GM23338 (cell line): Measurements from ENCODE around the gene PLPPR3. TPM values are rescaled to one million over a fixed set of nuclear protein-coding genes. Genes with fewer than 3 reads are reported as not detected.

Experiments used
- ATAC-seq: fragments of 200-7000 bp; cut with Tn5 transposase; 3 replicates; pipeline ENCODE4 v1.9.1; 2020
- DNase-seq: peaks from one replicate; pipeline ENCODE4 v3.0.0-alpha.2; 2015; ENCODE audit warnings: low spot score
- H2AFZ ChIP-seq: fragments of 200-600 bp; sonication (generic); 2 replicates; pipeline ENCODE4 v1.8.0; 2016; ENCODE audit warnings: antibody characterized with exemption, mild to moderate bottlenecking, moderate library complexity
- H3F3A ChIP-seq: fragments of 200-600 bp; sonication (generic); replicated peaks from 2 replicates; pipeline ENCODE4 v1.8.0; 2017; ENCODE audit warnings: antibody characterized with exemption, mixed run types, low read depth
- H3K27ac ChIP-seq: fragments of 200-600 bp; sonication (generic); 2 replicates; pipeline ENCODE4 v1.6.1; 2016; ENCODE audit warnings: low read depth
- H3K27me3 ChIP-seq: fragments of 200-600 bp; sonication (generic); 2 replicates; pipeline ENCODE4 v1.8.0; 2016; ENCODE audit warnings: mild to moderate bottlenecking, mixed run types, moderate library complexity; ENCODE audit not compliant: insufficient read depth
- H3K36me3 ChIP-seq: fragments of 200-600 bp; sonication (generic); 2 replicates; pipeline ENCODE4 v1.8.0; 2016; ENCODE audit warnings: mild to moderate bottlenecking; ENCODE audit not compliant: insufficient read depth
- H3K4me1 ChIP-seq: fragments of 200-600 bp; sonication (generic); 2 replicates; pipeline ENCODE4 v1.8.0; 2016; ENCODE audit warnings: mild to moderate bottlenecking, moderate library complexity; ENCODE audit not compliant: insufficient read depth
- H3K4me2 ChIP-seq: fragments of 200-600 bp; sonication (generic); 2 replicates; pipeline ENCODE4 v1.7.1; 2017; ENCODE audit warnings: mixed run types
- H3K4me3 ChIP-seq: fragments of 200-600 bp; sonication (generic); 2 replicates; pipeline ENCODE4 v1.6.1; 2016; ENCODE audit warnings: mixed run types
- H3K79me2 ChIP-seq: fragments of 200-600 bp; sonication (generic); replicated peaks from 2 replicates; pipeline ENCODE4 v1.8.0; 2017; ENCODE audit warnings: mild to moderate bottlenecking; ENCODE audit not compliant: insufficient read depth
- H3K9me2 ChIP-seq: fragments of 200-600 bp; sonication (generic); 2 replicates; pipeline ENCODE4 v1.8.0; 2017; ENCODE audit not compliant: insufficient read depth
- H4K20me1 ChIP-seq: fragments of 200-600 bp; sonication (generic); replicated peaks from 2 replicates; pipeline ENCODE4 v1.8.0; 2017; ENCODE audit warnings: mild to moderate bottlenecking; ENCODE audit not compliant: insufficient read depth
- H3K27ac Mint-ChIP-seq: 2 replicates; pipeline ENCODE4 v1.8.0; 2020; ENCODE audit warnings: inconsistent platforms, mild to moderate bottlenecking, moderate library complexity, mixed read lengths
- H3K27me3 Mint-ChIP-seq: 3 replicates; pipeline ENCODE4 v1.8.0; 2022; ENCODE audit warnings: low read depth, mild to moderate bottlenecking, moderate library complexity, mixed read lengths, inconsistent platforms; ENCODE audit not compliant: insufficient read depth, poor library complexity
- H3K36me3 Mint-ChIP-seq: 3 replicates; pipeline ENCODE4 v1.8.0; 2021; ENCODE audit warnings: low read depth, mild to moderate bottlenecking, inconsistent platforms, moderate library complexity, mixed read lengths
- H3K4me1 Mint-ChIP-seq: 3 replicates; pipeline ENCODE4 v1.8.0; 2020; ENCODE audit warnings: mild to moderate bottlenecking, inconsistent platforms, mixed read lengths
- H3K4me3 Mint-ChIP-seq: 3 replicates; pipeline ENCODE4 v1.8.0; 2021; ENCODE audit warnings: moderate library complexity, mild to moderate bottlenecking, inconsistent platforms, mixed read lengths
- H3K9me3 Mint-ChIP-seq: 3 replicates; pipeline ENCODE4 v1.8.0; 2020; ENCODE audit warnings: moderate library complexity, mild to moderate bottlenecking, inconsistent platforms, mixed read lengths
- CREB1 ChIP-seq: fragments of 250-450 bp; sonication (Bioruptor Pico); IDR thresholded peaks from 2 replicates; pipeline ENCODE4 v1.5.0; 2020; ENCODE audit warnings: low read depth, mild to moderate bottlenecking, moderate library complexity
- EZH2 ChIP-seq: fragments of 200-600 bp; sonication (generic); IDR thresholded peaks from one replicate; pipeline ENCODE4 v1.8.0; 2017; ENCODE audit warnings: antibody characterized with exemption, mild to moderate bottlenecking, low read depth; ENCODE audit not compliant: unreplicated experiment
- EZH2phosphoT487 ChIP-seq: fragments of 200-600 bp; sonication (generic); IDR thresholded peaks from one replicate; pipeline ENCODE4 v1.8.1; 2018; ENCODE audit warnings: antibody characterized with exemption; ENCODE audit not compliant: unreplicated experiment
- JUNB ChIP-seq: IDR thresholded peaks from one replicate; pipeline ENCODE4 v1.6.1; 2016; ENCODE audit warnings: antibody characterized with exemption; ENCODE audit not compliant: unreplicated experiment
- NANOG ChIP-seq: IDR thresholded peaks from 2 replicates; pipeline ENCODE4 v1.6.1; 2016; ENCODE audit warnings: antibody characterized with exemption, borderline replicate concordance
- POLR2AphosphoS5 ChIP-seq: IDR thresholded peaks from 2 replicates; pipeline ENCODE4 v1.6.1; 2016; ENCODE audit warnings: antibody characterized with exemption, low read depth
- STAT1 ChIP-seq: IDR thresholded peaks from one replicate; pipeline ENCODE4 v1.6.1; 2016; ENCODE audit warnings: antibody characterized with exemption; ENCODE audit not compliant: unreplicated experiment
- ZNF114 ChIP-seq: fragments of 250-450 bp; sonication (Bioruptor Pico); IDR thresholded peaks from 2 replicates; pipeline ENCODE4 v1.5.0; 2020; ENCODE audit warnings: mild to moderate bottlenecking, moderate library complexity
- ZNF331 ChIP-seq: fragments of 250-450 bp; sonication (Bioruptor Pico); IDR thresholded peaks from 2 replicates; pipeline ENCODE4 v1.5.0; 2020; ENCODE audit warnings: low read depth, mild to moderate bottlenecking, moderate library complexity
- polyA plus RNA-seq: library from polyadenylated mRNA; unstranded; fragments of >200 nt; fragmentation: Nextera tagmentation; extraction: Ambion mirVana; gene quantifications from 2 replicates; pipeline ENCODE4 v1.2.1, GENCODE V29; 2016
- total RNA-seq: library from RNA; depleted of rRNA; stranded (reverse); fragments of >200 nt; shearing (Covaris generic); gene quantifications from 2 replicates; pipeline ENCODE4 v1.2.3, GENCODE V29; 2014
- TF ChIP-seq, protein P1 (sequence below): fragments of 250-450 bp; sonication (Bioruptor Pico); IDR thresholded peaks from 2 replicates; pipeline ENCODE4 v1.5.0; 2020; ENCODE audit warnings: mild to moderate bottlenecking, moderate library complexity
- TF ChIP-seq, protein P2 (sequence below): IDR thresholded peaks from one replicate; pipeline ENCODE4 v1.6.1; 2018; ENCODE audit warnings: antibody characterized with exemption; ENCODE audit not compliant: unreplicated experiment
- TF ChIP-seq, protein P3 (sequence below), 2 experiments: fragments of 200-600 bp in 1 of 2; sonication (generic) in 1 of 2; conservative IDR thresholded peaks; 2 replicates each; pipeline versions ENCODE4 v1.5.1 to v1.6.1; 2016 to 2017; ENCODE audit warnings: antibody characterized with exemption in 2 of 2, low read depth in 2 of 2, mild to moderate bottlenecking in 2 of 2, moderate library complexity in 1 of 2
- TF ChIP-seq, protein P4 (sequence below): IDR thresholded peaks from 2 replicates; pipeline ENCODE4 v1.6.1; 2016; ENCODE audit warnings: antibody characterized with exemption

The PLPPR3 gene
- total and polyA plus RNA-seq, 2 experiments from 2014 or later, result 14.8 to 81.1 TPM

DNA sequence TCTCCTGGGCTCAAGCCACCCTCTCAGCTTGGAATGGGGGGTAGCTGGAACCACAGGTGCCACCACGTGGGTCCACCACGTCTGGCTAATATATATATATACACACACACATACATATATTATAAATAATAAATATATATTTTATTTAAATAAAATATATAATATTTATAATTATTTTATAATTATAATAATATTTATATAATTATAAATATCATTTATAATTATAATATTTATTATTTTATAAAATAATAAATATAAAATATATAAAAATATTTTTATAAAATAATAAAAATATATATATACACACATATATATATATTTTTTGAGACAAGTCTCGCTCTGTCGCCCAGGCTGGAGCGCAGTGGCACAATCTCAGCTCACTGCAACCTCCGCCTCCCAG lies 32.8 kb upstream of the PLPPR3 start:
- Histone ChIP-seq H3K27ac (no peak overlapping the region), H3K4me1 (no peaks in the 10 kb centered on the region), H3F3A (peaks cover 11% of the 10 kb centered on the region; the same call in 1 of the 2 replicates), H3K27me3 (peaks cover 10% of the 10 kb centered on the region), H3K36me3 (no peaks in the 10 kb centered on the region), H3K79me2 (no peaks in the 10 kb centered on the region), H3K4me2 (no peak overlapping the region), H2AFZ (no peak overlapping the region), H3K4me3 (no peak overlapping the region), H3K9me2 (no peaks in the 10 kb centered on the region), H4K20me1 (no peaks in the 10 kb centered on the region; the same call in 1 of the 2 replicates)
- Mint-ChIP-seq H3K4me3 (no peak overlapping the region), H3K27me3 (peaks cover 6% of the 10 kb centered on the region), H3K36me3 (no peaks in the 10 kb centered on the region), H3K4me1 (no peaks in the 10 kb centered on the region), H3K27ac (no peak overlapping the region), H3K9me3 (no peaks in the 10 kb centered on the region; the same call in 2 of the 3 replicates)
- ATAC-seq (no peak), DNase-seq (no peak)
- TF ChIP-seq, protein P1, sequence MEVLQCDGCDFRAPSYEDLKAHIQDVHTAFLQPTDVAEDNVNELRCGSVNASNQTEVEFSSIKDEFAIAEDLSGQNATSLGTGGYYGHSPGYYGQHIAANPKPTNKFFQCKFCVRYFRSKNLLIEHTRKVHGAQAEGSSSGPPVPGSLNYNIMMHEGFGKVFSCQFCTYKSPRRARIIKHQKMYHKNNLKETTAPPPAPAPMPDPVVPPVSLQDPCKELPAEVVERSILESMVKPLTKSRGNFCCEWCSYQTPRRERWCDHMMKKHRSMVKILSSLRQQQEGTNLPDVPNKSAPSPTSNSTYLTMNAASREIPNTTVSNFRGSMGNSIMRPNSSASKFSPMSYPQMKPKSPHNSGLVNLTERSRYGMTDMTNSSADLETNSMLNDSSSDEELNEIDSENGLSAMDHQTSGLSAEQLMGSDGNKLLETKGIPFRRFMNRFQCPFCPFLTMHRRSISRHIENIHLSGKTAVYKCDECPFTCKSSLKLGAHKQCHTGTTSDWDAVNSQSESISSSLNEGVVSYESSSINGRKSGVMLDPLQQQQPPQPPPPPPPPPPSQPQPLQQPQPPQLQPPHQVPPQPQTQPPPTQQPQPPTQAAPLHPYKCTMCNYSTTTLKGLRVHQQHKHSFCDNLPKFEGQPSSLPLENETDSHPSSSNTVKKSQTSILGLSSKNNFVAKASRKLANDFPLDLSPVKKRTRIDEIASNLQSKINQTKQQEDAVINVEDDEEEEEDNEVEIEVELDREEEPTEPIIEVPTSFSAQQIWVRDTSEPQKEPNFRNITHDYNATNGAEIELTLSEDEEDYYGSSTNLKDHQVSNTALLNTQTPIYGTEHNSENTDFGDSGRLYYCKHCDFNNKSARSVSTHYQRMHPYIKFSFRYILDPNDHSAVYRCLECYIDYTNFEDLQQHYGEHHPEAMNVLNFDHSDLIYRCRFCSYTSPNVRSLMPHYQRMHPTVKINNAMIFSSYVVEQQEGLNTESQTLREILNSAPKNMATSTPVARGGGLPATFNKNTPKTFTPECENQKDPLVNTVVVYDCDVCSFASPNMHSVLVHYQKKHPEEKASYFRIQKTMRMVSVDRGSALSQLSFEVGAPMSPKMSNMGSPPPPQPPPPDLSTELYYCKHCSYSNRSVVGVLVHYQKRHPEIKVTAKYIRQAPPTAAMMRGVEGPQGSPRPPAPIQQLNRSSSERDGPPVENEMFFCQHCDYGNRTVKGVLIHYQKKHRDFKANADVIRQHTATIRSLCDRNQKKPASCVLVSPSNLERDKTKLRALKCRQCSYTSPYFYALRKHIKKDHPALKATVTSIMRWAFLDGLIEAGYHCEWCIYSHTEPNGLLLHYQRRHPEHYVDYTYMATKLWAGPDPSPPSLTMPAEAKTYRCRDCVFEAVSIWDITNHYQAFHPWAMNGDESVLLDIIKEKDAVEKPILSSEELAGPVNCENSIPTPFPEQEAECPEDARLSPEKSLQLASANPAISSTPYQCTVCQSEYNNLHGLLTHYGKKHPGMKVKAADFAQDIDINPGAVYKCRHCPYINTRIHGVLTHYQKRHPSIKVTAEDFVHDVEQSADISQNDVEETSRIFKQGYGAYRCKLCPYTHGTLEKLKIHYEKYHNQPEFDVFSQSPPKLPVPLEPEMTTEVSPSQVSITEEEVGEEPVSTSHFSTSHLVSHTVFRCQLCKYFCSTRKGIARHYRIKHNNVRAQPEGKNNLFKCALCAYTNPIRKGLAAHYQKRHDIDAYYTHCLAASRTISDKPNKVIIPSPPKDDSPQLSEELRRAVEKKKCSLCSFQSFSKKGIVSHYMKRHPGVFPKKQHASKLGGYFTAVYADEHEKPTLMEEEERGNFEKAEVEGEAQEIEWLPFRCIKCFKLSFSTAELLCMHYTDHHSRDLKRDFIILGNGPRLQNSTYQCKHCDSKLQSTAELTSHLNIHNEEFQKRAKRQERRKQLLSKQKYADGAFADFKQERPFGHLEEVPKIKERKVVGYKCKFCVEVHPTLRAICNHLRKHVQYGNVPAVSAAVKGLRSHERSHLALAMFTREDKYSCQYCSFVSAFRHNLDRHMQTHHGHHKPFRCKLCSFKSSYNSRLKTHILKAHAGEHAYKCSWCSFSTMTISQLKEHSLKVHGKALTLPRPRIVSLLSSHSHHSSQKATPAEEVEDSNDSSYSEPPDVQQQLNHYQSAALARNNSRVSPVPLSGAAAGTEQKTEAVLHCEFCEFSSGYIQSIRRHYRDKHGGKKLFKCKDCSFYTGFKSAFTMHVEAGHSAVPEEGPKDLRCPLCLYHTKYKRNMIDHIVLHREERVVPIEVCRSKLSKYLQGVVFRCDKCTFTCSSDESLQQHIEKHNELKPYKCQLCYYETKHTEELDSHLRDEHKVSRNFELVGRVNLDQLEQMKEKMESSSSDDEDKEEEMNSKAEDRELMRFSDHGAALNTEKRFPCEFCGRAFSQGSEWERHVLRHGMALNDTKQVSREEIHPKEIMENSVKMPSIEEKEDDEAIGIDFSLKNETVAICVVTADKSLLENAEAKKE (CRISPR knock-in tag), result no peak
- TF ChIP-seq ZNF331 (CRISPR knock-in tag) (no peak), POLR2AphosphoS5 (no peak), NANOG (no peak), STAT1 (no peak), CREB1 (CRISPR knock-in tag) (no peak), ZNF114 (CRISPR knock-in tag) (no peak), EZH2 (no peak), EZH2phosphoT487 (no peak), JUNB (no peak)
- TF ChIP-seq, protein P2, sequence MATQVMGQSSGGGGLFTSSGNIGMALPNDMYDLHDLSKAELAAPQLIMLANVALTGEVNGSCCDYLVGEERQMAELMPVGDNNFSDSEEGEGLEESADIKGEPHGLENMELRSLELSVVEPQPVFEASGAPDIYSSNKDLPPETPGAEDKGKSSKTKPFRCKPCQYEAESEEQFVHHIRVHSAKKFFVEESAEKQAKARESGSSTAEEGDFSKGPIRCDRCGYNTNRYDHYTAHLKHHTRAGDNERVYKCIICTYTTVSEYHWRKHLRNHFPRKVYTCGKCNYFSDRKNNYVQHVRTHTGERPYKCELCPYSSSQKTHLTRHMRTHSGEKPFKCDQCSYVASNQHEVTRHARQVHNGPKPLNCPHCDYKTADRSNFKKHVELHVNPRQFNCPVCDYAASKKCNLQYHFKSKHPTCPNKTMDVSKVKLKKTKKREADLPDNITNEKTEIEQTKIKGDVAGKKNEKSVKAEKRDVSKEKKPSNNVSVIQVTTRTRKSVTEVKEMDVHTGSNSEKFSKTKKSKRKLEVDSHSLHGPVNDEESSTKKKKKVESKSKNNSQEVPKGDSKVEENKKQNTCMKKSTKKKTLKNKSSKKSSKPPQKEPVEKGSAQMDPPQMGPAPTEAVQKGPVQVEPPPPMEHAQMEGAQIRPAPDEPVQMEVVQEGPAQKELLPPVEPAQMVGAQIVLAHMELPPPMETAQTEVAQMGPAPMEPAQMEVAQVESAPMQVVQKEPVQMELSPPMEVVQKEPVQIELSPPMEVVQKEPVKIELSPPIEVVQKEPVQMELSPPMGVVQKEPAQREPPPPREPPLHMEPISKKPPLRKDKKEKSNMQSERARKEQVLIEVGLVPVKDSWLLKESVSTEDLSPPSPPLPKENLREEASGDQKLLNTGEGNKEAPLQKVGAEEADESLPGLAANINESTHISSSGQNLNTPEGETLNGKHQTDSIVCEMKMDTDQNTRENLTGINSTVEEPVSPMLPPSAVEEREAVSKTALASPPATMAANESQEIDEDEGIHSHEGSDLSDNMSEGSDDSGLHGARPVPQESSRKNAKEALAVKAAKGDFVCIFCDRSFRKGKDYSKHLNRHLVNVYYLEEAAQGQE, result no peak
- TF ChIP-seq, protein P3, sequence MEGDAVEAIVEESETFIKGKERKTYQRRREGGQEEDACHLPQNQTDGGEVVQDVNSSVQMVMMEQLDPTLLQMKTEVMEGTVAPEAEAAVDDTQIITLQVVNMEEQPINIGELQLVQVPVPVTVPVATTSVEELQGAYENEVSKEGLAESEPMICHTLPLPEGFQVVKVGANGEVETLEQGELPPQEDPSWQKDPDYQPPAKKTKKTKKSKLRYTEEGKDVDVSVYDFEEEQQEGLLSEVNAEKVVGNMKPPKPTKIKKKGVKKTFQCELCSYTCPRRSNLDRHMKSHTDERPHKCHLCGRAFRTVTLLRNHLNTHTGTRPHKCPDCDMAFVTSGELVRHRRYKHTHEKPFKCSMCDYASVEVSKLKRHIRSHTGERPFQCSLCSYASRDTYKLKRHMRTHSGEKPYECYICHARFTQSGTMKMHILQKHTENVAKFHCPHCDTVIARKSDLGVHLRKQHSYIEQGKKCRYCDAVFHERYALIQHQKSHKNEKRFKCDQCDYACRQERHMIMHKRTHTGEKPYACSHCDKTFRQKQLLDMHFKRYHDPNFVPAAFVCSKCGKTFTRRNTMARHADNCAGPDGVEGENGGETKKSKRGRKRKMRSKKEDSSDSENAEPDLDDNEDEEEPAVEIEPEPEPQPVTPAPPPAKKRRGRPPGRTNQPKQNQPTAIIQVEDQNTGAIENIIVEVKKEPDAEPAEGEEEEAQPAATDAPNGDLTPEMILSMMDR (conservative IDR thresholded peaks at IDR 0.05; ENCODE audit: low read depth in 2 of 2), result no peak
- TF ChIP-seq, protein P4, sequence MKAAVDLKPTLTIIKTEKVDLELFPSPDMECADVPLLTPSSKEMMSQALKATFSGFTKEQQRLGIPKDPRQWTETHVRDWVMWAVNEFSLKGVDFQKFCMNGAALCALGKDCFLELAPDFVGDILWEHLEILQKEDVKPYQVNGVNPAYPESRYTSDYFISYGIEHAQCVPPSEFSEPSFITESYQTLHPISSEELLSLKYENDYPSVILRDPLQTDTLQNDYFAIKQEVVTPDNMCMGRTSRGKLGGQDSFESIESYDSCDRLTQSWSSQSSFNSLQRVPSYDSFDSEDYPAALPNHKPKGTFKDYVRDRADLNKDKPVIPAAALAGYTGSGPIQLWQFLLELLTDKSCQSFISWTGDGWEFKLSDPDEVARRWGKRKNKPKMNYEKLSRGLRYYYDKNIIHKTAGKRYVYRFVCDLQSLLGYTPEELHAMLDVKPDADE, result no peak
